Mucosa of stomach (tissue), 1 donor: ENCODE data around the gene ALG3.

Source experiments
- H3K27me3 ChIP-seq: one replicate; pipeline ENCODE4 v1.7.0; 2013; ENCODE audit warnings: mild to moderate bottlenecking, low read length; ENCODE audit not compliant: control insufficient read depth, insufficient read depth
- H3K36me3 ChIP-seq: one replicate; pipeline ENCODE4 v1.7.0; 2013; ENCODE audit warnings: low read length; ENCODE audit not compliant: control insufficient read depth, insufficient read depth
- H3K4me1 ChIP-seq: one replicate; pipeline ENCODE4 v1.7.0; 2013; ENCODE audit warnings: mild to moderate bottlenecking, low read length; ENCODE audit not compliant: control insufficient read depth, insufficient read depth
- H3K4me3 ChIP-seq: one replicate; pipeline ENCODE4 v1.7.0; 2013; ENCODE audit warnings: low read length
- H3K9ac ChIP-seq: one replicate; pipeline ENCODE4 v1.7.0; 2013; ENCODE audit warnings: mild to moderate bottlenecking, low read length, moderate library complexity
- H3K9me3 ChIP-seq: one replicate; pipeline ENCODE4 v1.7.0; 2013; ENCODE audit warnings: mild to moderate bottlenecking, low read length, moderate library complexity; ENCODE audit not compliant: control insufficient read depth
- donor health status: Pancreatic carcinoma.

The ALG3 gene

DNA sequence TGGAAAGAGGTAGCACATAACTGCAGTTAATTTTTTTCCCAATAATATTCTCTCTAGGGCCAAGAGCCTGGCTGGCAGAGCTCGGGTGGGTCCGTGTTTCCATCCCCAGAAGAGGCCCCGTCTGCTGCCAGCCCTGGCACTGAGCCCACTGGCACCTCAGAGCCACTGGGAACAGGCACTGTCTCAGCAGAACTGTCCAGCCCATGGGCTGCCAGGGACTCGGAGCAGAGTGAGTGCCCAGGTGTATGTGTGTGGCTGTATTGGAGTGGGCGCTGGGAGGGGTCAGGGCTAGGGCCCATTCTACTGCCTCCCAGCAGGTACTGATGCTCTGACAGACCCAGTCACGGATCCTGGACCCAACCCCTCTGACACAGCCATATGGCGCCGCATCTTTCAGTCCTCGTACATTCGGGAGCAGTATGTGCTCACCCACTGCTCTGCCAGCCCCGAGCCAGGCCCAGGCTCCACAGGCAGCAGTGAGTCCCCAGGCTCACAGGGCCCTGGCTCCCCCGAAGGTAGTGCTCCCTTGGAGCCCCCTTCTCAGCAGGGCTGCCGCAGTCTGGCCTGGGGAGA, 10.4 kb downstream of the ALG3 start:
- H3K9me3 ChIP-seq: no peaks in the 10 kb centered on the region
- H3K9ac ChIP-seq: no peak overlapping the region
- H3K4me3 ChIP-seq: no peak overlapping the region
- peaks cover 4% of the 10 kb centered on the region for H3K36me3 ChIP-seq
- H3K4me1 ChIP-seq: peaks cover 11% of the 10 kb centered on the region
- H3K27me3 ChIP-seq: peaks cover 9% of the 10 kb centered on the region

- Histone ChIP-seq H3K4me1 (peaks cover 11% of the 10 kb centered on the region), H3K9me3 (no peaks in the 10 kb centered on the region), H3K4me3 (no peak overlapping the region), H3K9ac (no peak overlapping the region), H3K36me3 (no peaks in the 10 kb centered on the region), H3K27me3 (peaks cover 14% of the 10 kb centered on the region)
Measured at GRCh38 chr3:184237807-184238206, 11.0 kb downstream of the ALG3 start.

DNA sequence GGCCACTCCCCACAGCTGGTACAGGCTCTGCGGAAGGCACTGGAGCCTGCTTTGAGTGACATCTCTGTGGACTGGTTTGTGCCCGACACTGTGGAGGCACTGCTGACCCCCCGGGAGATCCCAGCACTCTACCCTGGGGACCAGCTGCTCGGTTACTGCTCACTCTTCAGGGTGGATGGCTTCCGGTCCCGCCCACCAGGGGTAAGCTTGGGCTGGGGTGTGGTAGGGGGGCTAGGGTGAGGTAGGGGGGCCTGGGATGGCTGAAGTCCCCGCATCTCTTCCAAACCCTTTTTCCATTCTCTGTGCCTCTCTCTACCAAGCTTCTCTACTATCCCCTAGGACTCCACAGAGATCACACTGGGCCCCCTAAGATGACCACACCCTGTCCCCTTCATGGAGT, 11.6 kb downstream of the ALG3 start:
- H3K27me3 ChIP-seq: peaks cover 20% of the 10 kb centered on the region
- H3K9ac ChIP-seq: no peak overlapping the region
- H3K4me3 ChIP-seq: no peak overlapping the region
- H3K4me1 ChIP-seq: peaks cover 10% of the 10 kb centered on the region
- H3K9me3 ChIP-seq: no peaks in the 10 kb centered on the region
- no peaks in the 10 kb centered on the region for H3K36me3 ChIP-seq

GRCh38 chr3:184236636-184237035, 12.1 kb downstream of the ALG3 start:
- H3K9me3 ChIP-seq: no peaks in the 10 kb centered on the region
- H3K27me3 ChIP-seq: peaks cover 26% of the 10 kb centered on the region
- H3K9ac ChIP-seq: no peak overlapping the region
- no peak overlapping the region for H3K4me3 ChIP-seq
- peaks cover 4% of the 10 kb centered on the region for H3K4me1 ChIP-seq
- no peaks in the 10 kb centered on the region for H3K36me3 ChIP-seq

DNA sequence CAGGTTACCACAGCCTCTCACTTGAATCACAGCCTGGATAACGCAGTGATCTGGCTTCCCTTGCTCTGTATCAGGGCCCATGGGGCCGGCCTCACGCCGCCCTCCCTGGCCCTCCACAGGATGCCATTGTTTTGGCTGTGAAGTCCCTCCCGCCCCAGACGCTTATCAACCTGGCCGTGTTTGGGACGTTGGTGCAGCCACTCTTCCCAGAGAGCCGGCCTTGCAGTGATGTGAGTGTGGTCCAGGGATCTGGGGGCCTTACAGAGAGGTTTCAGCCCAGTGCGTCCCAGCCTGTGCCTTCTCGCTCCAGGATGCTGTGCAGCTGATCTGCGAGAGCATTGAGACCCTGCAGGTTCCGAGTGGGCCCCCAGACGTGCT, 12.7 kb downstream of the ALG3 start:
- Histone ChIP-seq H3K4me3 (no peak overlapping the region), H3K27me3 (peaks cover 32% of the 10 kb centered on the region), H3K36me3 (no peaks in the 10 kb centered on the region), H3K9ac (no peak overlapping the region), H3K4me1 (no peaks in the 10 kb centered on the region), H3K9me3 (no peaks in the 10 kb centered on the region)

DNA sequence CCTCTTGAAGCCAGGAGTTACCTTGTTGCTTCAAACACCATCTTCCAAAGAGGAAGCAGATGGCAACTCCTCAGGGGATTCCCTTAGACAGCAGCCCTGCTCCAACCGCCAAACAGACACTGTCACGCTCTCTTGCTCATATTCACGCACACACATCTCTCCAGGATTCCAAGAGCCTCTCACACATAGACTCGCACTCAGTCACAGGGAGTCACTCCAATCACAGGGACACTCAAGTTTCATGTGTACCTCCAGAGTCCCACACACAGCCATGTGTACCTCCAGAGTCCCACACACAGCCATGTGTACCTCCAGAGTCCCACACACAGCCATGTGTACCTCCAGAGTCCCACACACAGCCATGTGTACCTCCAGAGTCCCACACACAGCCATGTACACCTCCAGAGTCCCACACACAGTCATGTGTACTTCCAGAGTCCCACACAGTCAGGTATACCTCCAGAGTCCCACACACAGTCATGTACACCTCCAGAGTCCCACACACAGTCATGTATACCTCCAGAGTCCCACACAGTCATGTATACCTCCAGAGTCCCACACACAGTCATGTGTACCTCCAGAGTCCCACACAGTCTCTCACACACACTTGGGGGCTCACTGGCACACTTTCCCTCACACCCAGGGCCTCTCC, 13.3 kb downstream of the ALG3 start:
- Histone ChIP-seq H3K9ac (no peak overlapping the region), H3K36me3 (no peaks in the 10 kb centered on the region), H3K4me3 (no peak overlapping the region), H3K27me3 (peaks cover 37% of the 10 kb centered on the region), H3K9me3 (no peaks in the 10 kb centered on the region), H3K4me1 (no peaks in the 10 kb centered on the region)

DNA sequence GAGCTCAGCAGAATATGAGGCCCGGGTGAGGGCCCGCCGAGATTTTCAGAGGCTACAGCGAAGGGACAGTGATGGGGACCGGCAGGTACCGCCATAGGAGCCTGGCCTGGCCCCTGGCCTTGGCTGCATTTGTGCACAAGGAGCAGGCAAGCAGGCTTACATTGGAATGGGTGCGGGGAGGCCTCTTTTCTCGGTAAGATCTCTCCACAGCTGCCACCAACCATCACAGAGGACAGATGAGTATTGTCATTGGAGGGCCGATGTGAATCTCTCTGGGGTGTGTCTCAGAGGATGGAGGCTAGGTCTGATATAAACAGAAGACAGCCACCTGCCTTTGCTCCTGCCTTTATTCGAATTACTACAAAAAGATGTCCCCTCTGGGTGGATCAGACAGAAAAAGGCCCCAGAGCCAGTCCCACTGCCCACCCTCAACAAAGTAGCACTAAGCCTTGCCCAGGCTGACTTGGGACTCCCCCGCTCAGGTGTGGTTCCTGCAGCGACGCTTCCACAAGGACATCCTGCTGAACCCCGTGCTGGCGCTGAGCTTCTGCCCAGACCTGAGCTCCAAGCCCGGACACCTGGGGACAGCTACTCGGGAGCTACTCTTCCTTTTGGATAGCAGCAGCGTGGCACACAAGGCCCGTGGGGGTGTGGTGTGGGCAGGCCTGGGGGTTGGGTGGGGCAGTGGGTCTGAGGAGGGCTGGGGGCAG, 13.9 kb downstream of the ALG3 start:
- H3K27me3 ChIP-seq: peaks cover 41% of the 10 kb centered on the region

GRCh38 chr3:184234224-184234623, 14.5 kb downstream of the ALG3 start:
- H3K4me1 ChIP-seq: peaks cover 8% of the 10 kb centered on the region
- H3K4me3 ChIP-seq: no peak overlapping the region
- peaks cover 41% of the 10 kb centered on the region for H3K27me3 ChIP-seq
- H3K36me3 ChIP-seq: no peaks in the 10 kb centered on the region
- H3K9ac ChIP-seq: no peak overlapping the region
- H3K9me3 ChIP-seq: no peaks in the 10 kb centered on the region

More for the DNA sequence above, 13.9 kb downstream of the ALG3 start:
- H3K4me1 ChIP-seq: peaks cover 2% of the 10 kb centered on the region
- H3K4me3 ChIP-seq: no peak overlapping the region
- no peak overlapping the region for H3K9ac ChIP-seq
- no peaks in the 10 kb centered on the region for H3K9me3 ChIP-seq
- H3K36me3 ChIP-seq: no peaks in the 10 kb centered on the region

DNA sequence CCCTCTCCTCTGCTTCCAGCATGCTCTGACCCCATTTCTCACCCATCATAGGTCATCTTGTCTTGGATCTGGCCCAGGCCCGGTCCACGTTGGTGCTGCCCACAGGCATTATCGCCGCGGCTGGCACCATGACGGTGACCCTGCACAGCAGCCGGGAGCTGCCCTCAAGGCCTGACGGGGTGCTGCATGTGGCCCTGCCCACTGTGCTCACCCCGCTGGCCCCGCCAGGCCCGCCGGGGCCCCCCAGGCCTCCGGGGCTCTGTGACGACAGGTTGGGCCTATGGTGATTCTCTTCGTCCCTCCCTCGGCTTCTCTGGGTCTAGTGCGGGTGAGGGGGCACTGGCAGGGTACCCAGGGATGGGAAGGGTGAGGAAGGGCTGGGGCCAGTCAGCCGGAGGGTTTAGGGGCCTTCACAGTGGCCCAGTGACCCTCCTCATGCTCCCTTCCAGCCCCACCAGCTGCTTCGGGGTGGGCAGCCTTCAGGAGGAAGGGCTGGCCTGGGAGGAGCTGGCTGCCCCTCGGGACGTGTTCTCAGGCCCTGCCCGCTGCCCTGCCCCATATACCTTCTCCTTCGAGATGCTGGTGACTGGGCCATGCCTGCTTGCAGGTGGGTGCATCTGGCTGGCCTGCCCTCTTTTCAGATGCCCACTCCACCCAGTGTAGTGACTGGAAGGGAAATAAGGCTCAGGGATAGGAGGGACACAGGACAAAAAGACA, 15.5 kb downstream of the ALG3 start:
- H3K9ac ChIP-seq: no peak overlapping the region
- peaks cover 9% of the 10 kb centered on the region for H3K4me1 ChIP-seq
- H3K36me3 ChIP-seq: no peaks in the 10 kb centered on the region
- no peak overlapping the region for H3K4me3 ChIP-seq
- peaks cover 50% of the 10 kb centered on the region for H3K27me3 ChIP-seq
- no peaks in the 10 kb centered on the region for H3K9me3 ChIP-seq

DNA sequence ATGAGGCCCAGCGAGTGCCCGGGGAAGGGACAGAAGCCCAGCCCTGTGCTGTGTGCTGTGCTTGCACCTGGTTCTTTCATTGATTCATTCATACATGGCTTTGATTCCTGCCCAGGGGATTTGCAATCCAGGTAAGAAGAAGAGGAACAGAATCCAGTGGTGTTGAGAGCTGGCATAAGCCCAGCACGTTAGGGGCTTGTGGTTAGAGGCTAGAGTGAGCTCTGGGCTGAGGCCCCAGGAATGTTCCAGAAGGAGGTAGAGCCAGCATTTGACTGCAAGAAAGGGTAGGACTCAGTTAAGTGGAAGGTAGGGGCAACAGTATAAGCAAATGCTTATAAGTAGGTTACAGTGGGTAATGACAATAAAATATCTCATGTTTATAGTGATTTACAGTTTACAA, 17.1 kb downstream of the ALG3 start:
- no peaks in the 10 kb centered on the region for H3K36me3 ChIP-seq
- no peaks in the 10 kb centered on the region for H3K9me3 ChIP-seq
- no peak overlapping the region for H3K9ac ChIP-seq
- peaks cover 9% of the 10 kb centered on the region for H3K4me1 ChIP-seq
- H3K4me3 ChIP-seq: no peak overlapping the region
- peaks cover 62% of the 10 kb centered on the region for H3K27me3 ChIP-seq

- peaks cover 66% of the 10 kb centered on the region for H3K27me3 ChIP-seq
- no peak overlapping the region for H3K4me3 ChIP-seq
- H3K9me3 ChIP-seq: no peaks in the 10 kb centered on the region
- peaks cover 9% of the 10 kb centered on the region for H3K4me1 ChIP-seq
- no peaks in the 10 kb centered on the region for H3K36me3 ChIP-seq
- H3K9ac ChIP-seq: no peak overlapping the region
Measured at GRCh38 chr3:184230603-184231528, 17.9 kb downstream of the ALG3 start.
